Bone marrow (tissue), 2 donors: ENCODE measurements around the gene ATF4.
"Not testable (repeated sequence)": the region's sequence is repeated elsewhere in the genome, so short reads cannot be mapped to it uniquely, and the experiment has no call there.

Experiments used
- DNase-seq, 2 donors: peaks; one replicate each; lab custom pipeline; 2025; lab: John Stamatoyannopoulos, UW

The ATF4 gene

GRCh38 chr22:39511226-39511625 is 9.1 kb upstream of the ATF4 start:
- no peak for DNase-seq

DNA sequence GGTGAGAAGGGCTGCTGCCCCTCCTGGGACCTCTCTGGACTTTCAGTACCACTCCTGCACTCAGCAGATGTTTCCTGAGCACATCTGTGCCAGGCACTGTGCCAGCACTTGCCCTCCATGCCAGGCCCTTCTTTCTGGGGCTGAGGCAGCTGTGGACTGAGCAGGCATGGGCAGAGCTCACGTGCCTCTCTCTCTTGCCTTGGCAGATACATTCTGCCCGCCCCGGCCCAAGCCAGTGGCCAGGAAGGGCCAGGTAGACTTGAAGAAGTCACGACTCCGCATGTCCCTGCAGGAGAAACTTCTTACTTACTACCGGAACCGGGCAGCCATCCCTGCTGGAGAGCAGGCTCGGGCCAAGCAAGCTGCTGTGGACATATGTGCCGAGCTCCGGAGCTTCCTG is 8.3 kb upstream of the ATF4 start:
- no peak for DNase-seq

- no peak for DNase-seq
Measured at GRCh38 chr22:39513791-39514190, 6.6 kb upstream of the ATF4 start.

GRCh38 chr22:39514373-39514973 is 5.9 kb upstream of the ATF4 start:
- peak; percentile 26 to 43 for DNase-seq

- DNase-seq, result no peak
Measured at GRCh38 chr22:39515266-39516050, 4.9 kb upstream of the ATF4 start.

- no peak for DNase-seq
Measured at GRCh38 chr22:39517470-39517869, 2.9 kb upstream of the ATF4 start.

DNA sequence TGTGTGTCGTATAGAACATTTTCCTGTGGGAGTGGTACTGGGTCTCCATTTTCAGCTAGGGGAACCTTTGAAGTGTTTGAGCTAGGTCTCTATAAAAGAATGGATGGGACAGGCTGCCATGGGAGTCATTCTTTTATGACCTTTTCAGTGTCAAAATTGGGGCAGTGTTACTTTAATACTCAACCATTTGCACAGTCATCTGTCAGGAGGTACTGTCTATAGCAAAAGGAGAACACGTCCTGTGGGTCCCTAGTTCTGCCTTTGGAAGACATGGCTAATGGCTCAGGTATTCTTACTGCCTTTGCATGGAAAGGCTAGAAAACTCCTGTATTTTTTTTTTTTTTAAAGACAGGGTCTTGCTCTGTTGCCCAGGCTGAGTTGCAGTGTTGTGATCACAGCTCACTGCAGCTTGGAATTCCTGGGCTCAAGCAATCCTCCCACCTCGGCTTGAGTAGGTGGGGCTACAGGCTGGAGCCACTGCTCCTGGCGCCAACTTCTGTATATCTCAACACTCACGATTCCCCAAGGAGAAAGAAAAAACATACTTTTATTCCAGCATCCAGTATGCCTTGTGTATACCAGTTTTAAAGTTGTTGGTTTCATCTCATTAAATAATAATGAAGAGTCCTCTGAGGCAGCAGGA is 2.1 kb upstream of the ATF4 start:
- no peak for DNase-seq

GRCh38 chr22:39518996-39519680 is 1.2 kb upstream of the ATF4 start:
- DNase-seq, result no peak

- DNase-seq, result peak; percentile 84 to 96
Measured at GRCh38 chr22:39519681-39520225, 609 bp upstream of the ATF4 start.

DNA sequence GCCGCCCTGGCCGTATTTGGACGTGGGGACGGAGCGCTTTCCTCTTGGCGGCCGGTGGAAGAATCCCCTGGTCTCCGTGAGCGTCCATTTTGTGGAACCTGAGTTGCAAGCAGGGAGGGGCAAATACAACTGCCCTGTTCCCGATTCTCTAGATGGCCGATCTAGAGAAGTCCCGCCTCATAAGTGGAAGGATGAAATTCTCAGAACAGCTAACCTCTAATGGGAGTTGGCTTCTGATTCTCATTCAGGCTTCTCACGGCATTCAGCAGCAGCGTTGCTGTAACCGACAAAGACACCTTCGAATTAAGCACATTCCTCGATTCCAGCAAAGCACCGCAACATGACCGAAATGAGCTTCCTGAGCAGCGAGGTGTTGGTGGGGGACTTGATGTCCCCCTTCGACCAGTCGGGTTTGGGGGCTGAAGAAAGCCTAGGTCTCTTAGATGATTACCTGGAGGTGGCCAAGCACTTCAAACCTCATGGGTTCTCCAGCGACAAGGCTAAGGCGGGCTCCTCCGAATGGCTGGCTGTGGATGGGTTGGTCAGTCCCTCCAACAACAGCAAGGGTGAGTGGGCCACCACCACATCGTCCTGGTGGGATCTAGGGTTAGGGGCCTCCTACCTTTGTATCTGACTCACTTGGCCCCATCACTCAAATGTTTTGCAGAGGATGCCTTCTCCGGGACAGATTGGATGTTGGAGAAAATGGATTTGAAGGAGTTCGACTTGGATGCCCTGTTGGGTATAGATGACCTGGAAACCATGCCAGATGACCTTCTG is 934 bp downstream of the ATF4 start:
- DNase-seq, result not testable (repeated sequence)

GRCh38 chr22:39522091-39522490 is 1.7 kb downstream of the ATF4 start:
- not testable (repeated sequence) for DNase-seq

DNA sequence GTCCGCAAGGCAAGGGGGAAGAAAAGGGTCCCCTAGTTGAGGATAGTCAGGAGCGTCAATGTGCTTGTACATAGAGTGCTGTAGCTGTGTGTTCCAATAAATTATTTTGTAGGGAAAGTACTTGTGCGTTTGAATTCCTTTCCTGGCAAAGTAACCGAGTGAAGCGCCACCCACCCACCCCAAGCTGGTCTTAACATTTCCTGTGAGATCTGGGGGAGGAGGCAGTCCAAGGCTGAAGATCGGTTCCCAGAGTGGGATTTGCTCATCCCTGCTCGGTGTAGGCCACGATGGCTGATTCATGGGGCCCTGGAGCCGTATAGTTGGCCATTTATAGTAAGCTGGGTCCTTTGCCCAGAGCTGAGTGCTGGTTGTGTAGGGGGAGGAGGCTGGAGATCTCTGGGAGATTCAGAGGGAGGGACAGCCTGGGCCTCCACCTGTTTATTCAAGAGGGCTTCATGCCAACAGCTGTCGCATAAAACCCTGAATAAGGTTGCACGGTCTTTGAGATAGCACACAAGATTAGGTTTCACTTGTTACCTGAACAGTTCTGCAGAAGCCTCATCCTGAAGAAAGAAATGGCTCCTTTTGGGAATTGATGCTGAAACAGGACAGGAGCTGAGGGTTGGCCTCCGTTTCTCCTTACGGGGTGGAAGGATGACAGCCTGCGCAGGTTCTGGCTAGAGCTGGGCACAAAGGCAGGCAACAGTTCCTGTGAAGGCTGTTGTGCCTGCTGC is 2.4 kb downstream of the ATF4 start:
- DNase-seq, result no peak

DNA sequence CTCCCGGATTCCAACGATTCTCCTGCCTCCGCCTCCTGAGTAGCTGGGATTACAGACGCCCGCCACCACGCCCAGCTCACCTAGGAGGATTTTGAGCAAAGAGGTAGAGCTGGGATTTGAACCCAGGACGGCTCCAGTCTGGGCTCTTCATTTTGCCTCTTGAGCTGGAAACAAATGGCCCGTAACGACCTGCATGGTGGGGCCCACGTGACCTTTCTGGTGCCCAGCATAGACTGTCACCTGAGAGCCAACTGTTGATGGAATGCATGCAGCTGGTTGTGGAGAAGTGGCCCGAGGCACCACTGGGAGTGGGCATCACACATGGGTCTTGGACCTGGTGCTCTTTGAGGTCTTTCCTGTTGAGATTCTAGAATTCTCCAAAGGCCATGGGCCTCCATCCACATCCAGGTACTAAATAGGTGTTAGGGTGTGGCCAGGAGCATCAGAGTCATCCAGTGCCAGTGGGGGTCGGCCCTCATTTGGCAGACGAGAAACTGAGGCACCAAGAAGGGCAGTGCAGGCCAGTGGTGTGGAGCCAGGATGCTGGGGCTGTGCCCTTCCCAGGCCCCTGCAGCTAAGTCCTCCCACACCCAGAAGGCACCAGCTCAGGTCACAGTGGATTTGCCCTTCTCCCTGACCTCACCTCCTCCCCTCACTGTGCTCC is 3.9 kb downstream of the ATF4 start:
- DNase-seq, result no peak

DNA sequence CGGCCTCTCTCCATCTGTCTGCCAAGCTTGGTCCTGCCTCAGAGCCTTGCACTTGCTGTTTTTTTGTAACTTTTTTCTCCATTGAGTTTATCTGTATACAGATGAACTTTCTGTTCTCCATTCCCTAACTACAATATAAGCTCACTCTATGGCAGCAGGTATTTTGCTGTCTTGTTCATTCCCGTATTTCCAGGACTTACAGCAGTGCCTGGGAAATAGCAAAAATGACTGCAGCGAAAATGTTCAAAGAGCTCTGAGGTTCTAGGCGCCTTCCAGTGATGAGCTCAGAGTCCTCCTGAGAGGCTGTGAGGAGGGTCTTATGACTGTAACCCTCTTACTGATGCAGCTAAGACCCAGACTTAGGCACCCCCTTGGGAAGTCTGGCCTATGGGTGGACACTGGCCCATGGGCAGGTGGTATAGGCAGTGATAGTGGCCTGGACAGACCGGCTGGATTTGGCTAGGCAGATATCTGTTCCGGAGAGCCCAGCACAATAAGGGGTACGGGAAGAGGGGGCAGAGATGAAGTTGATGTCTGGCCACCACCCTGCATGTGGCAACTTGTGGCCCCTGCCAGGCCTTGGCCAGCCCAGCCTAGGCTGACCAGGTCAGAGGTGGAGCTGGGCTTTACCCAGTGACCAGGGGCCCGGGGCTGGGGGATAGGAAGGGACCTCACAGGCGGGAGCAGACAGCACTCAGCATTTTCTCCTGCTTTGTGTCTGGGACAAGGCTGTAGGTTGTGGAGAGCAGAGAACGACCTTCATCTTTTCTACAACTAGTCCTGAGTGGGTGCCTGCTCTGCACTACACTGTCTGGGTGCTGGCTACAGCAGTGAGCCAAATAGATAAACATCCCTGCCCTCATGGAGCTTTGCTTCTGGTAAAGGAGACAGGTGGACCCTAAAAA is 4.6 kb downstream of the ATF4 start:
- DNase-seq, result no peak

DNA sequence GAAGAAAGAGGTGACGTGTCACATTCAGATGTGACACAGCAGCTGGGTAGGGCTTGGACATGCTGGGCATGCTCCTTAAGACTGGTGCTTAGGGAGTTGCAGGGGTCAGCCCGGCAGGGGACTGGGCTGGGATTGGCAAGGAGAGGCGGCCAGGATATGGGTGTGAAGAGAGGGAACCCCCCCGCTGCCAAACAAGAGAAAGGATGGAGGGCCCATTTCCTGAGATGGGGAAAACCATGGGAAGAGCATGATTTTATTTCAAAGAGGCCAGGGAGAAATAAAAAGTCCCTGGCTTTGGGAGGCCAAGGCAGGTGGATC is 5.3 kb downstream of the ATF4 start:
- no peak for DNase-seq

DNA sequence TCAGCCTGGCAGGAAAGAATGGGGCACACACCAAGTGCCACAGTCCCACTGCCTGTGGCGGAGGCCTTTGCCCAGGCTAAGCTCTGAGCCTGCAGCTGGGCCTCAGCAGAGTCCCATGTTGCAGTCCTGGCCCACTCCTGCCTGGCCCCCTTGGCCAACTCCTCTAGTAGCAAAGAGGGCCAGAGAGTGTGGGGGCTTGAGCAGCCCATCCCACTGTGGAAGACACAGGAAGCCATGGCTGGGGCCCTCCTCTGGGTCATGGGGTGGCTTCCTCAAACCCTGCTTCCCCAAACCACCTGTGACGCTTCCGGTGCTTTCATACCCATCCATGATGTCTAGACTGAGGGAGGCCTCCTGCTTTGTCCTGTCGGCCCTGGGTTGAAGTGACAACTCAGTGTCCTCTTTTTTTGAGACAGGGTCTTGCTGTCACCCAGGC is 6.4 kb downstream of the ATF4 start:
- DNase-seq, result no peak

- DNase-seq, result no peak
Measured at GRCh38 chr22:39527481-39527961, 7.2 kb downstream of the ATF4 start.

DNA sequence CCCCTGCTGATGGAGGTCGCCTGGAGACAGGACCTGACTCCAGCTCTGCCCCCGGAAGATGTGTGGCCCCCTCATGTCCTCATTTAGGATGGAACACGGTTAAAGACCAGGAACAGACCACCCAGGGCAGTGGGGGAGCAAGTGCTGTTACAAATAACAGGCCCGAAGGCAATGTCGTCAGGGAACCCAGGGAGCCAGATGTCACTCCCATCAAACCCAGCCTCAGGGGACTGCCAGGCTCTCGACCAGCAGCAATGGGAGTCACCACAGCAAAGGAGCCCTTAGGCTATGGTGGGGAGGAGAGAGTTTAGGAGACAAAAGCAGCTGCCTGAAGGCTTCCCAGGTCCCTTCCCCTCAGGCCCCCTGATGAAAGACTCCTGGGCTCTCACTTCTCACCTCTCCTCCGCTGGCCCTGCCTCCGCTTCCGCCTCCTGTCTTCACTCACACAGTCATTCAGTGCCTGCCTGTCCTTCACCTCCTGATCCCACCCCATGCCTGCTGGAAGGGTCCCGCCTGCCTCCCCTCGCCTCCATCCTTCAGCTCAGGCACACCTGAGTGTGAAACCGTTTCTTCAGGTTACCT is 7.8 kb downstream of the ATF4 start:
- DNase-seq, result no peak
